ENCODE measurements around the gene SHH. TPM values are rescaled to one million over a fixed set of nuclear protein-coding genes. Genes with fewer than 3 reads are reported as not detected.

The SHH gene
- total and polyA plus RNA-seq, 2 of the 13 experiments (the other 11 are each of a cell fraction or from before 2014, with no cell fraction given) = 1.9 to 3.4 TPM

DNA sequence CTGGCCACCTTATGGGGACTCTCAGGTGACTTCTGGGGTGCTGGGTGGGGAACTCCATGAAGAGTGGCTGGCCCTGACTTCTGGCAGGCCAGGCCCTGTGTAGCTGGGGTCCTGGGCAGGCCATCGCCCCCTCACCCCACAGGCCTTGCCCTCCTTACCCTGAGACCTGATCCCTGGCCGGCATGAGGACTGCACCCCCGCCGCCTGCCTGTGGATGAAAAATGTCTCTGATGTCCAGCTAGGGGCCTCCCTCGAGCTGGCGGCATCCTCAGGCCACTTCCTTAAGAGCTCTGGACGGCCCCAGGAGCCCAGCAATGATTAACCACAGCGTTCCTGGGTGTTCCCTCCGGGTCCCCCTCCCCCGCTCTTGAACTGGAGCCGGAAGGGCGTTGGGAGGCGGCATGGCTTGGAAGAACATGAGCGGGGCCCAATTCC, 31.8 kb upstream of the SHH start (continued):
- TF ChIP-seq, protein P1, sequence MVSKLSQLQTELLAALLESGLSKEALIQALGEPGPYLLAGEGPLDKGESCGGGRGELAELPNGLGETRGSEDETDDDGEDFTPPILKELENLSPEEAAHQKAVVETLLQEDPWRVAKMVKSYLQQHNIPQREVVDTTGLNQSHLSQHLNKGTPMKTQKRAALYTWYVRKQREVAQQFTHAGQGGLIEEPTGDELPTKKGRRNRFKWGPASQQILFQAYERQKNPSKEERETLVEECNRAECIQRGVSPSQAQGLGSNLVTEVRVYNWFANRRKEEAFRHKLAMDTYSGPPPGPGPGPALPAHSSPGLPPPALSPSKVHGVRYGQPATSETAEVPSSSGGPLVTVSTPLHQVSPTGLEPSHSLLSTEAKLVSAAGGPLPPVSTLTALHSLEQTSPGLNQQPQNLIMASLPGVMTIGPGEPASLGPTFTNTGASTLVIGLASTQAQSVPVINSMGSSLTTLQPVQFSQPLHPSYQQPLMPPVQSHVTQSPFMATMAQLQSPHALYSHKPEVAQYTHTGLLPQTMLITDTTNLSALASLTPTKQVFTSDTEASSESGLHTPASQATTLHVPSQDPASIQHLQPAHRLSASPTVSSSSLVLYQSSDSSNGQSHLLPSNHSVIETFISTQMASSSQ (IDR thresholded peaks at IDR 0.05; ENCODE audit: low read depth) = peak; percentile 73
- TF ChIP-seq, protein P1 (CRISPR knock-in tag; IDR thresholded peaks at IDR 0.05; ENCODE audit: borderline replicate concordance) = peak; percentile 80; the same call in 1 of the 2 replicates
- TF ChIP-seq STAG1 (CRISPR knock-in tag; IDR thresholded peaks at IDR 0.05) (peak; percentile 49), ZNF331 (CRISPR knock-in tag; IDR thresholded peaks at IDR 0.05) (0 out of 2 replicates have a peak, but pooled peaks have one; percentile 22), HIVEP1 (CRISPR knock-in tag; IDR thresholded peaks at IDR 0.05) (no peak), HOXD1 (CRISPR knock-in tag; IDR thresholded peaks at IDR 0.05) (no peak), RELA (CRISPR knock-in tag; IDR thresholded peaks at IDR 0.05) (no peak), ZNF335 (CRISPR knock-in tag; IDR thresholded peaks at IDR 0.05) (no peak), ZNF546 (CRISPR knock-in tag; conservative IDR thresholded peaks at IDR 0.05) (no peak), ZNF577 (CRISPR knock-in tag; IDR thresholded peaks at IDR 0.05; ENCODE audit: borderline replicate concordance, low read depth) (no peak), ZFP62 (CRISPR knock-in tag; IDR thresholded peaks at IDR 0.05) (no peak)
- TF ChIP-seq, protein P2, sequence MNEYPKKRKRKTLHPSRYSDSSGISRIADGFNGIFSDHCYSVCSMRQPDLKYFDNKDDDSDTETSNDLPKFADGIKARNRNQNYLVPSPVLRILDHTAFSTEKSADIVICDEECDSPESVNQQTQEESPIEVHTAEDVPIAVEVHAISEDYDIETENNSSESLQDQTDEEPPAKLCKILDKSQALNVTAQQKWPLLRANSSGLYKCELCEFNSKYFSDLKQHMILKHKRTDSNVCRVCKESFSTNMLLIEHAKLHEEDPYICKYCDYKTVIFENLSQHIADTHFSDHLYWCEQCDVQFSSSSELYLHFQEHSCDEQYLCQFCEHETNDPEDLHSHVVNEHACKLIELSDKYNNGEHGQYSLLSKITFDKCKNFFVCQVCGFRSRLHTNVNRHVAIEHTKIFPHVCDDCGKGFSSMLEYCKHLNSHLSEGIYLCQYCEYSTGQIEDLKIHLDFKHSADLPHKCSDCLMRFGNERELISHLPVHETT (CRISPR knock-in tag; conservative IDR thresholded peaks at IDR 0.05) = no peak
- TF ChIP-seq, protein P3, sequence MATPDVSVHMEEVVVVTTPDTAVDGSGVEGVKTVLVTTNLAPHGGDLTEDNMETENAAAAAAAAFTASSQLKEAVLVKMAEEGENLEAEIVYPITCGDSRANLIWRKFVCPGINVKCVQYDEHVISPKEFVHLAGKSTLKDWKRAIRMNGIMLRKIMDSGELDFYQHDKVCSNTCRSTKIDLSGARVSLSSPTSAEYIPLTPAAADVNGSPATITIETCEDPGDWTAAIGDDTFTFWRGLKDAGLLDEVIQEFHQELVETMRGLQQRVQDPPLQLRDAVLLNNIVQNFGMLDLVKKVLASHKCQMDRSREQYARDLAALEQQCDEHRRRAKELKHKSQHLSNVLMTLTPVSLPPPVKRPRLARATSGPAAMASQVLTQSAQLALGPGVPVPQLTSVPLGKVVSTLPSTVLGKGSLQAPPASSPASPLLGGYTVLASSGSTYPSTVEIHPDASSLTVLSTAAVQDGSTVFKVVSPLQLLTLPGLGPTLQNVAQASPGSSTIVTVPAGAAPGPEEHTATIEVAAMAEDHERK (CRISPR knock-in tag; IDR thresholded peaks at IDR 0.05; ENCODE audit: low read depth) = no peak
- TF ChIP-seq, protein P4, sequence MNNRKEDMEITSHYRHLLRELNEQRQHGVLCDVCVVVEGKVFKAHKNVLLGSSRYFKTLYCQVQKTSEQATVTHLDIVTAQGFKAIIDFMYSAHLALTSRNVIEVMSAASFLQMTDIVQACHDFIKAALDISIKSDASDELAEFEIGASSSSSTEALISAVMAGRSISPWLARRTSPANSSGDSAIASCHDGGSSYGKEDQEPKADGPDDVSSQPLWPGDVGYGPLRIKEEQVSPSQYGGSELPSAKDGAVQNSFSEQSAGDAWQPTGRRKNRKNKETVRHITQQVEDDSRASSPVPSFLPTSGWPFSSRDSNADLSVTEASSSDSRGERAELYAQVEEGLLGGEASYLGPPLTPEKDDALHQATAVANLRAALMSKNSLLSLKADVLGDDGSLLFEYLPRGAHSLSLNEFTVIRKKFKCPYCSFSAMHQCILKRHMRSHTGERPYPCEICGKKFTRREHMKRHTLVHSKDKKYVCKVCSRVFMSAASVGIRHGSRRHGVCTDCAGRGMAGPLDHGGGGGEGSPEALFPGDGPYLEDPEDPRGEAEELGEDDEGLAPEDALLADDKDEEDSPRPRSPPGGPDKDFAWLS (CRISPR knock-in tag; IDR thresholded peaks at IDR 0.05; ENCODE audit: borderline replicate concordance) = no peak
- TF ChIP-seq, protein P5, sequence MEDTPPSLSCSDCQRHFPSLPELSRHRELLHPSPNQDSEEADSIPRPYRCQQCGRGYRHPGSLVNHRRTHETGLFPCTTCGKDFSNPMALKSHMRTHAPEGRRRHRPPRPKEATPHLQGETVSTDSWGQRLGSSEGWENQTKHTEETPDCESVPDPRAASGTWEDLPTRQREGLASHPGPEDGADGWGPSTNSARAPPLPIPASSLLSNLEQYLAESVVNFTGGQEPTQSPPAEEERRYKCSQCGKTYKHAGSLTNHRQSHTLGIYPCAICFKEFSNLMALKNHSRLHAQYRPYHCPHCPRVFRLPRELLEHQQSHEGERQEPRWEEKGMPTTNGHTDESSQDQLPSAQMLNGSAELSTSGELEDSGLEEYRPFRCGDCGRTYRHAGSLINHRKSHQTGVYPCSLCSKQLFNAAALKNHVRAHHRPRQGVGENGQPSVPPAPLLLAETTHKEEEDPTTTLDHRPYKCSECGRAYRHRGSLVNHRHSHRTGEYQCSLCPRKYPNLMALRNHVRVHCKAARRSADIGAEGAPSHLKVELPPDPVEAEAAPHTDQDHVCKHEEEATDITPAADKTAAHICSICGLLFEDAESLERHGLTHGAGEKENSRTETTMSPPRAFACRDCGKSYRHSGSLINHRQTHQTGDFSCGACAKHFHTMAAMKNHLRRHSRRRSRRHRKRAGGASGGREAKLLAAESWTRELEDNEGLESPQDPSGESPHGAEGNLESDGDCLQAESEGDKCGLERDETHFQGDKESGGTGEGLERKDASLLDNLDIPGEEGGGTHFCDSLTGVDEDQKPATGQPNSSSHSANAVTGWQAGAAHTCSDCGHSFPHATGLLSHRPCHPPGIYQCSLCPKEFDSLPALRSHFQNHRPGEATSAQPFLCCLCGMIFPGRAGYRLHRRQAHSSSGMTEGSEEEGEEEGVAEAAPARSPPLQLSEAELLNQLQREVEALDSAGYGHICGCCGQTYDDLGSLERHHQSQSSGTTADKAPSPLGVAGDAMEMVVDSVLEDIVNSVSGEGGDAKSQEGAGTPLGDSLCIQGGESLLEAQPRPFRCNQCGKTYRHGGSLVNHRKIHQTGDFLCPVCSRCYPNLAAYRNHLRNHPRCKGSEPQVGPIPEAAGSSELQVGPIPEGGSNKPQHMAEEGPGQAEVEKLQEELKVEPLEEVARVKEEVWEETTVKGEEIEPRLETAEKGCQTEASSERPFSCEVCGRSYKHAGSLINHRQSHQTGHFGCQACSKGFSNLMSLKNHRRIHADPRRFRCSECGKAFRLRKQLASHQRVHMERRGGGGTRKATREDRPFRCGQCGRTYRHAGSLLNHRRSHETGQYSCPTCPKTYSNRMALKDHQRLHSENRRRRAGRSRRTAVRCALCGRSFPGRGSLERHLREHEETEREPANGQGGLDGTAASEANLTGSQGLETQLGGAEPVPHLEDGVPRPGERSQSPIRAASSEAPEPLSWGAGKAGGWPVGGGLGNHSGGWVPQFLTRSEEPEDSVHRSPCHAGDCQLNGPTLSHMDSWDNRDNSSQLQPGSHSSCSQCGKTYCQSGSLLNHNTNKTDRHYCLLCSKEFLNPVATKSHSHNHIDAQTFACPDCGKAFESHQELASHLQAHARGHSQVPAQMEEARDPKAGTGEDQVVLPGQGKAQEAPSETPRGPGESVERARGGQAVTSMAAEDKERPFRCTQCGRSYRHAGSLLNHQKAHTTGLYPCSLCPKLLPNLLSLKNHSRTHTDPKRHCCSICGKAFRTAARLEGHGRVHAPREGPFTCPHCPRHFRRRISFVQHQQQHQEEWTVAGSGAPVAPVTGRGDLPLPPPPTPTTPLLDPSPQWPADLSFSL (CRISPR knock-in tag; IDR thresholded peaks at IDR 0.05) = no peak

All from HepG2 (cell line).